Measurements from ENCODE around the gene FZD10. TPM values are rescaled to one million over a fixed set of nuclear protein-coding genes. Genes with fewer than 3 reads are reported as not detected.

The FZD10 gene
- not detected in 5 replicates for total RNA-seq (2022; extraction: Qiagen RNA extraction)

GRCh38 chr12:130162267-130162666 lies at the start of gene FZD10:
TSS of gene FZD10 (plus strand) at chr12:130162464. CDS start at chr12:130162943, 479 bp downstream.

Other genes with a start within 250 kb of the FZD10 start
- 0.05 to 0.14 TPM in 2 of 5 replicates, not detected in the others for gene PIWIL1, start 175.4 kb downstream of the FZD10 start, total RNA-seq (2022; extraction: Qiagen RNA extraction)

All from A549 treated with AZD2906 at 1 μM for 4 hours (cell line).